RWPE2 (cell line): Measurements from ENCODE around the gene COPS7A.

Experiments used
- ATAC-seq: fragments of 200-7000 bp; cut with Tn5 transposase; 3 replicates; pipeline ENCODE4 v1.9.1; 2021; ENCODE audit warnings: low read depth
- DNase-seq: peaks from one replicate; pipeline ENCODE4 v3.0.0-alpha.2; 2020; ENCODE audit warnings: low spot score
- H3K27ac ChIP-seq: fragments of 450-650 bp; 2 replicates; pipeline ENCODE4 v1.5.1; 2017; ENCODE audit warnings: mild to moderate bottlenecking; ENCODE audit not compliant: poor library complexity, severe bottlenecking
- H3K27me3 ChIP-seq: fragments of 250-450 bp; sonication (Bioruptor Pico); 2 replicates; pipeline ENCODE4 v1.5.1; 2021; ENCODE audit warnings: mild to moderate bottlenecking, moderate library complexity; ENCODE audit not compliant: insufficient read depth, poor library complexity, severe bottlenecking
- H3K36me3 ChIP-seq: fragments of 250-450 bp; sonication (Bioruptor Pico); 2 replicates; pipeline ENCODE4 v1.5.1; 2020; ENCODE audit warnings: low read depth, mild to moderate bottlenecking, moderate library complexity
- H3K4me1 ChIP-seq: fragments of 250-450 bp; sonication (Bioruptor Pico); 2 replicates; pipeline ENCODE4 v1.5.1; 2021; ENCODE audit warnings: mild to moderate bottlenecking, moderate library complexity; ENCODE audit not compliant: insufficient read depth, poor library complexity, severe bottlenecking
- H3K4me3 ChIP-seq: fragments of 250-450 bp; sonication (Bioruptor Pico); 2 replicates; pipeline ENCODE4 v1.5.1; 2021; ENCODE audit warnings: mild to moderate bottlenecking, moderate library complexity; ENCODE audit not compliant: severe bottlenecking
- H3K9me3 ChIP-seq: fragments of 250-450 bp; sonication (Bioruptor Pico); 2 replicates; pipeline ENCODE4 v1.5.1; 2021; ENCODE audit warnings: mild to moderate bottlenecking, moderate library complexity; ENCODE audit not compliant: severe bottlenecking
- CTCF ChIP-seq: fragments of 450-650 bp; IDR thresholded peaks from one replicate; pipeline ENCODE4 v1.5.1; 2017; ENCODE audit warnings: mild to moderate bottlenecking, moderate library complexity; ENCODE audit not compliant: poor library complexity, severe bottlenecking

Gene COPS7A

GRCh38 chr12:6763380-6763779, 39.5 kb downstream of the COPS7A start:
- Histone ChIP-seq H3K9me3 (no peaks in the 10 kb centered on the region), H3K27ac (peak overlapping the region; percentile 86), H3K36me3 (no peaks in the 10 kb centered on the region), H3K27me3 (no peaks in the 10 kb centered on the region), H3K4me3 (no peak overlapping the region), H3K4me1 (peaks cover 18% of the 10 kb centered on the region)
- TF ChIP-seq CTCF: no peak
- ATAC-seq (no peak), DNase-seq (no peak)

DNA sequence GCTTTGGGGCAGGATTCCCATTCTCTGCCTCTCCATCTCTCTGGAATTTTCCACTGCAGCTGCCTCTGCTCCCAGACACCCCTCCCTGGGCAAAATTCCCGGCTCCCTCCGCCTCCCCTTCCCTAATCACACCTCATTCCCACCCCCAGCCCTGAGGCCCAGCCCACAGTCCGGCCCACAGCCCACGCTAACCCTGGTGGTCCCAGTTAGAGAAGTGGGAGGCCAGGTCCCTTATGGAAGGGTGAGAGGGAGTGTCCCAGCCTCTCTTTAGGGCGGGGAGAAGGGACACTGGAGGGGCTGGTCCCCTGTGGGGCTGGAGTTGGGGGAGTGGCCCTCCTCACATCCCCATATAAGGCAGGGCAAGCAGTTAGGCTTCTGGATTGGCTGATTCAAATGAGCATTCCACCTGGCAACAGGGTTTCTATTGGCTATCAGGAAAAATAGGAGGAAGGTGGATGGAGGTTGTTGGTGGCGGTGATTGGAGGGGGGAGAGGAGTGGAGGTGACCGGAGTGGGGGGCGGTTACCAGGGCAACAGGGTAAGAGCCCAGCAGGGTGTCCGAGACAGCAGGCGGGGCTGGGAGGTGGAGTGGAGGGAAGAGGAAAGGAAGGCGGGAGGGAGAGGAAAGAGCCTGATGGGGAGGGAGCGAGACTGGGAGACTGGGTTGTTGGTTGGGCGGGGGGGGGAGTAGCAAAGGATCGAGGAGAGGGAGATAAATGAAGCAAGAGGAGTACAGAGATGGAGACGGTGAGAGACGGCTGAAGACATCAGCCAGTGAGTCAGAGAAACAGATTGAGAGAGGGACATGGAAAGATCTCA, 40.4 kb downstream of the COPS7A start:
- no peak for TF ChIP-seq CTCF
- DNase-seq: peak; percentile 96
- ATAC-seq: peak; percentile 74
- Histone ChIP-seq H3K36me3 (no peaks in the 10 kb centered on the region), H3K9me3 (no peaks in the 10 kb centered on the region), H3K4me3 (peak overlapping the region; percentile 9), H3K27me3 (no peaks in the 10 kb centered on the region), H3K27ac (peak overlapping the region; percentile 86), H3K4me1 (peaks cover 22% of the 10 kb centered on the region)

GRCh38 chr12:6765048-6765633, 41.3 kb downstream of the COPS7A start:
- DNase-seq: no peak
- Histone ChIP-seq H3K4me3 (peak overlapping the region; percentile 95), H3K27me3 (no peaks in the 10 kb centered on the region)

DNA sequence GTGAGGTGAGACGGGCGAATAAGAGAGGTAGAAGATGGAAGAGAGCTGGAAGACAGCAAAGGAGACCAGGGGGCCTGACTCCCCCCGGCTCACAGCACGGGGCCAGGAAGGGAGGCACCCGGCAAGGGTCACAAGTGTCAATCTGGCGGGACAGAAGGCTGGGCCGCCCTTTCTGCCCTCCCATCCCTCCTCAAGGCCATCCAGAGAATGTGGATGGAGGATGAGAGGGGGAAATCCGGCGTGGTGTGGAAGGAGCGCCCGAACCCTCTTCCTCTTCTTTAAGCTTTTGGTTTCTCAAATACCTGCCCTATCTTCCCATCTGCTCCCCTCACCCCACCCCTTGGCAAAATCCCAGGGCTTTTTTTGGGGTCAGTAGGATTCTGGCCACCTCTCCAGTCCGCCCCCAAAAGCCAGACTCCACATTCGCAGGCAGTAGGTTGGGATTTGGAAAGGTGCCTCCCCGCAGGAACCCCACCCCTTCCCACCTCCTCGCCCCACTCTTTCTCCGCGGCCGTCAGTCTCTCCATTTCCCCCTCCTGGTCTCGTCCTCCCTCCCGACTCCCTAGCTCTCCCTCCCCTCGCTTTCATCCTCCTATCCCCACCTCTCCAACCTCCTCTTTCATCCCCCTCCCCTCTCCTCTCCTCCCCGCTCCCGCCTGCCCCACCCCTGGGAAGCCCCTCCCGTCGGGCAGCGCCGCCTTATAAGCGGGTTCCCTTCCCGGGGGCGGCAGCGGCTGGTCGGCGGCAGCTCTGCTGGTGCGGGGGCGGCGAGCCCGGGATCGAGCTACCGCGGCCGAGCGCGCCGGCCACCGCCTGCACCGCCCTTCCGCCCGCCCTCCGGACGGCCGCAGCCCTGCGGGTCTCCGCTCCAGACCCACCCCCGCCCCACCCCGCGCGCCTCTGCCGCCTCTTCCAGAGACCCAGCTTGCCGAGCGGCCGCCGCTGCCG, 42.1 kb downstream of the COPS7A start, which contains the start of gene PTMS:
TSS of gene PTMS (plus strand) at position 730 of the 948 bp plus-strand sequence. CDS start 343 bp downstream, outside the sequence.
- Histone ChIP-seq H3K9me3 (no peaks in the 10 kb centered on the region), H3K27me3 (no peaks in the 10 kb centered on the region), H3K27ac (peak within 1 kb of the TSS; percentile 86), H3K4me1 (peaks cover 22% of the 10 kb centered on the region), H3K4me3 (peak within 1 kb of the TSS; percentile 95), H3K36me3 (peaks cover 9% of the 10 kb centered on the region; the same call in 1 of the 2 replicates)
- no peak for TF ChIP-seq CTCF
- DNase-seq: peak; percentile 93
- ATAC-seq: peak; percentile 57

More at GRCh38 chr12:6765048-6765633, 41.3 kb downstream of the COPS7A start:
- H3K9me3 ChIP-seq: no peaks in the 10 kb centered on the region
- H3K36me3 ChIP-seq: peaks cover 9% of the 10 kb centered on the region; the same call in 1 of the 2 replicates
- H3K4me1 ChIP-seq: peaks cover 22% of the 10 kb centered on the region
- no peak for TF ChIP-seq CTCF
- ATAC-seq: no peak
- peak overlapping the region; percentile 86 for H3K27ac ChIP-seq
